ENCODE measurements around the gene DHH.

GRCh38 chr12:49108958-49109404 is 14.4 kb upstream of the DHH start:
- no peak for TF ChIP-seq CTCF (IDR thresholded peaks at IDR 0.05; ENCODE audit: insufficient read depth, low read length, poor library complexity, severe bottlenecking)
- TF ChIP-seq EZH2phosphoT487 (conservative IDR thresholded peaks at IDR 0.05; ENCODE audit: low read length) = no peak
